ENCODE measurements around the gene PGAM2.

DNA sequence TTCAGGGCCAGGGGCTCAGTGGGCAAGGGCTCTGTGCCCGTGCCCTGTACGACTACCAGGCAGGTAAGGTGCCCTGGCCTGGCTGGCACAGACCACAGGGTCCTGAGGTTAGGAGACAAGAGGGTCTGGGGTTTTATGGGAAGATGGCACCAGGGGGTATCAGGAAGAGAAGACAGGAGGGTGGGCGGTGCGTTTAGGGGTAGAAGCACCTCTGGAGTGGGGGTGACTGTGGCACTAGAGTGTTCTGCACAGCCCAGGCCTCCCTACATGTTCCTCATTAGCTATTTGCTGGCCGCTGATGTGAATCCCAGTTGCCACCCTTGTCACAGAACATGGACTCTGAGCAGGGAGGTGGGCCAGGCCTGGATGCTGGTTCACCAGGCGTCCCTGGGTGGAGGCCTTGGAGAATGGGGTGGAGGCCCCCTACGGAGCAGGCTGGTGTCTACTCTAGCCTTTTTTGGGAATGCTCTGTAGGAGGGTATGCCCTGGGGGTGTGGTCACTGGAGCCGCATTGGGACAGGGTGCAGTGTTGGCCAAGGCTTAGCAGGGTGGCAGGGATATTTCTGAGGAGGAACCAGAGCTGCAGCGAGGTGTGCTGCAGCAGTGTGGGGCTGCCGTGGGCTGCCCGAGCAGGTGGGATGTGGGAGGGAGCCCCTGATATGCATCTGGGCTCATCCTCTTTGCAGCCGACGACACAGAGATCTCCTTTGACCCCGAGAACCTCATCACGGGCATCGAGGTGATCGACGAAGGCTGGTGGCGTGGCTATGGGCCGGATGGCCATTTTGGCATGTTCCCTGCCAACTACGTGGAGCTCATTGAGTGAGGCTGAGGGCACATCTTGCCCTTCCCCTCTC lies 5.0 kb downstream of the PGAM2 start:
- TF ChIP-seq, protein P1, sequence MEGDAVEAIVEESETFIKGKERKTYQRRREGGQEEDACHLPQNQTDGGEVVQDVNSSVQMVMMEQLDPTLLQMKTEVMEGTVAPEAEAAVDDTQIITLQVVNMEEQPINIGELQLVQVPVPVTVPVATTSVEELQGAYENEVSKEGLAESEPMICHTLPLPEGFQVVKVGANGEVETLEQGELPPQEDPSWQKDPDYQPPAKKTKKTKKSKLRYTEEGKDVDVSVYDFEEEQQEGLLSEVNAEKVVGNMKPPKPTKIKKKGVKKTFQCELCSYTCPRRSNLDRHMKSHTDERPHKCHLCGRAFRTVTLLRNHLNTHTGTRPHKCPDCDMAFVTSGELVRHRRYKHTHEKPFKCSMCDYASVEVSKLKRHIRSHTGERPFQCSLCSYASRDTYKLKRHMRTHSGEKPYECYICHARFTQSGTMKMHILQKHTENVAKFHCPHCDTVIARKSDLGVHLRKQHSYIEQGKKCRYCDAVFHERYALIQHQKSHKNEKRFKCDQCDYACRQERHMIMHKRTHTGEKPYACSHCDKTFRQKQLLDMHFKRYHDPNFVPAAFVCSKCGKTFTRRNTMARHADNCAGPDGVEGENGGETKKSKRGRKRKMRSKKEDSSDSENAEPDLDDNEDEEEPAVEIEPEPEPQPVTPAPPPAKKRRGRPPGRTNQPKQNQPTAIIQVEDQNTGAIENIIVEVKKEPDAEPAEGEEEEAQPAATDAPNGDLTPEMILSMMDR (conservative IDR thresholded peaks at IDR 0.05) = no peak
- no peak for TF ChIP-seq EZH2 (IDR thresholded peaks at IDR 0.05; ENCODE audit: low read depth)
